Activated CD4-positive, alpha-beta T cell treated with anti-CD3 and anti-CD28 coated beads, Interleukin-2, Interleukin-6, amounts not matched to agents 100 ng/mL and 50 ng/mL, durations not matched to agents 16 hours and 8 hours (primary cell): ENCODE results near the gene FAM219A.
"Not testable (repeated sequence)": the region's sequence is repeated elsewhere in the genome, so short reads cannot be mapped to it uniquely, and the experiment has no call there.

ENCODE experiments used
- DNase-seq: peaks from one replicate; pipeline ENCODE4 v3.0.0-alpha.2; 2020

The FAM219A gene

DNA sequence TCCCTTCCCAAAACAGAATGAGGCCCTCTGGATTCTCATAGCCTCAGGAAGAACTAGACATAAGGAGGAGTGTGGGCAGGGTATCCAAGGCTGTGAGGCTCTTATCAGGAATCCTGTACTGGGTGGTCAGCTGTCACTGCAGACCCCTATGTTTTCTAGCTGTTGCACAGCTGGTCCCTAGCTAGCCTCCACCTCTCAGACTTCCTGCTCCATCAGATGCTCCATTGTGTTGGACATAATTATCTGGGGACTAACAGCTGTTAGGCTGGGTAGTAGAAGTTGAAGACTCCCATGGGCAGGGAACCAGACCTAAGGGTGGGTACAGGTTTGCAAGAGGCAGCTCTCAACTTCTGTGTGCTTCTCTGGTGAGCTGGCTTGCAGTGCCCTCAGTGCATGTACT, 18.4 kb downstream of the FAM219A start:
- DNase-seq, result no peak

DNA sequence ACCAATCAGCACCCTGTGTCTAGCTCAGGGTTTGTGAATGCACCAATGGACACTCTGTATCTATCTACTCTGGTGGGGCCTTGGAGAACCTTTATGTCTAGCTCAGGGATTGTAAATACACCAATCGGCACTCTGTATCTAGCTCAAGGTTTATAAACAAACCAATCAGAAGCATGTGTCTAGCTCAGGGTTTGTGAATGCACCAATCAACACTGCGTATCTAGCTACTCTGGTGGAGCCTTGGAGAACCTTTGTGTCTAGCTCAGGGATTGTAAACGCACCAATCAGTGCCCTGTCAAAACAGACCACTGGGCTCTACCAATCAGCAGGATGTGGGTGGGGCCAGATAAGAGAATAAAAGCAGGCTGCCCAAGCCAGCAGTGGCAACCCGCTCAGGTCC, 19.9 kb downstream of the FAM219A start:
- DNase-seq, result not testable (repeated sequence)

DNA sequence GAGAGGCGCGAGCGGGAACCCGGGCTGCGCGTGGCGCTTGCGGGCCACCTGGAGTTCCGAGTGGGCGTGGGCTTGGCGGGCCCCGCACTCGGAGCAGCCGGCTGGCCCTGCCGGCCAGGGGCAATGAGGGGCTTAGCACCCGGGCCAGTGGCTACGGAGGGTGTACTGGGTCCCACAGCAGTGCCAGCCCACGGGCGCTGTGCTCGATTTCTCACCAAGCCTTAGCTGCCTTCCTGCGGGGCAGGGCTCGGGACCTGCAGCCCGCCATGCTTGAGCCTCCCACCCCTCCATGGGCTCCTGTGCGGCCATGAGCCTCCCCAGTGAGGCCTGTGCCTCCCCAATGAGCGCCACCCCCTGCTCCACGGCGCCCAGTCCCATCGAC, 20.5 kb downstream of the FAM219A start:
- DNase-seq, result not testable (repeated sequence)

DNA sequence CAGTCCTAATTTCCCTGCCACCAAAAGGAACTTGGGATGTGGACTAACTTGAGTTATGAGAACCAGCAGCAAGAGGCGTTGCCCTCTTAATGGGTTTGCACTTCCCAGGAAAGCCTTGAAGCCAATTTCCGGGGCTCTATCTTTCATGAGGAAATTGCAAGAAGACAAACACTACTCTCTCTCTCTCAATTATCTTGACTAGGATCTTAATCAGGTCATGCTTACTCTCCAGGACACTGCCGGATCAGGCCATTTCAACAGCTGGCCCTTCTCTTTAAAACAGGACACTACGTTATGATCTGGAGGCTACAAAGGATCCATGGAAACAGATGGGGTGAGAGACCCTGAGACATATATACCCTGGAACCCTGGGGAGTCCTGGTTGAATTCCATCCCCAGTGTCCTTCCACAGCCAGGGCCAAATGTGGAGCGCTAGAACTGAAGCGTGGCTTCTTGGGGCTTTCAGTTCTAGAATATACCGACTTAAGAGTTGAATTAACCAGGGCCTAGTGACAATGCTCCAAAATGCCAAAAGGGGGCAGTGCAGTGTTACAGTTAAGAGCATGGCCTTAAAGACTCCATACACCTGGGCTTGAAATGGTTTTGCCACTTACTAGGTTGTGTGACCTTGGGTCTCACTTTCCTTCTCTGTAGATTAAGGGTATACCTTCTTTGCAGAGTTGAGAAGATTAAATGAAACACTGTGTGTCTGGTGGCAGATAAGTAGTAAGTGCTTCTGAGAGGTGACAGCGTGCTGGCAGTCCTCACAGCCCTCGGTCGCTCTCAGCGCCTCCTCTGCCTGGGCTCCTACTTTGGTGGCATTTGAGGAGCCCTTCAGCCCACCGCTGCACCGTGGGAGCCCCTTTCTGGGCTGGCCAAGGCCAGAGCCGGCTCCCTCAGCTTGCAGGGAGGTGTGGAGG, 21.1 kb downstream of the FAM219A start:
- DNase-seq, result peak; percentile 75

DNA sequence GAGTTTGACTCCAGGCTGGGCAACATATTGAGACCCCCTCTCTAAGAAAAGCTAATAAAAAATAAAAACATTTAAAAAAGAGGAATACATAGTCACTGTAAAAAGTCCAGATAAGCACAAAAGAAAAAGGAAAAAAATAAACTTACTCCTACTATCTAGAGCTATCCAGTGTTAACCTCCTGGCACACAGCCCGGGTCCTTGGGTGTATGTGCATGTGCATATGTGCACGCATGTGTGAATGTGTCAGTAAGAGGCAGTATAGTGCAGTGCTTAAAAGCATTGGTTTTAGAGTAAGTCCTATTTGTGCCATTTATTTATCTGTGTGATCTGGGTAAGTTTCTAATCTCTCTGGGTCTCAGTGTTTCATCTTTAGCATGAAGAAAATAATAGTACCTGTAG, 26.7 kb downstream of the FAM219A start:
- DNase-seq, result no peak

DNA sequence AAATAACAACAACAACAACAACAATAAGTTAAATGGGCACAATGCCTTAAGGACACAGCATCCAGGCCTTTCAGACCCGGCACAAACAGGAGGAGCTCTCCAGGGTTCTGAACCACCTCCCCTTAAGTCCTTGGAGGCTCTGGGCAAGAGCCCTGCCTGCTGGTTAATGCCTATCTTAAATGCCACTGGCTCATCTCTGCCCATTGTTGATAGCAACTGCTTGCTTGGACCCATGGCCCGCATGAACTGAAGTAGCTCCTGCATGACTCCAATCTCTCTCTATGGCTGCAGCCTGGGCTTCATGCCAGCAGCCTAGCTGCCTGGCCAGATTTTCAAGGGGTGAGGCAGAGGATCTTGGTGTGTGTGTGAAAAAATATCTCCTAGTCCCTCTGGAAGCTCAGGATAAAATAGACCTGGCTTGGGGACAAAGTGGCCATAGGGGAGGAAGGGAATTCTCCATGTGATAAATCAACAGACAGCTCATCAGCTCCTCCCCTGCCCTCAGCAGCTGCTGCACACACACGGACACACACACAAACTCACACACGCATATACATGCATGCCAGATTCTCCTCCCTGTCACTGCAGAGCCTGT, 27.4 kb downstream of the FAM219A start:
- peak; percentile 30 for DNase-seq

DNA sequence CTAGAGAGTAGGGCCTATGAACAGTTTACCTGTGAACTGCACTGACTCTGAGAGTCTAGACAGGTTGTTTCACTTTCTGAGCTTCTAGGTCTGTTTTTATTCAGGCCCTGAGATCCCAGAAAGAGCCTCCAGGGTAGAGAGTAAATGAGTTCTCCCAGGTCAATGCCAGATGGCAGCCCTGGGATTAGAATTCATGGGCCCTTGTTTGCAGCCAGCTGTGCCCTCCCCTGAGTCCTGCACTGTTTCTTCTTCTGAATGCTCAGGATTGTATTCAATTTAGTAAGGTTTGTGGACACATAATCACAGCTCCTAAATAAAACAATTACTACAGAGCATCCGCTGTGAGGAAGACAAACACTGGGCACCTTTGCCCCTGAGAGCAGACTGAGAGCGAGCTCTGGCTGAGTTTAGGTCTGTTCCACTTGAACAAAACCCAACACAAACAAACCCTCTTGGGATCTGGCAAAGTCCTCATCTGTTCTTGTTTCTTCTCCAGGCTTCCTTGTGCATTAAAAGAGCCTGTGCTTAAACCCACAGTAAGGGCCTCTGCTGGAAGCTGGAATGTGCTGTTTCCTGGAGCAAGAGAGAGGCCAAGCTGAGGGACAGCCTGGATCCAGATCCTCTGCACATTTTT, 29.9 kb downstream of the FAM219A start:
- DNase-seq, result no peak

DNA sequence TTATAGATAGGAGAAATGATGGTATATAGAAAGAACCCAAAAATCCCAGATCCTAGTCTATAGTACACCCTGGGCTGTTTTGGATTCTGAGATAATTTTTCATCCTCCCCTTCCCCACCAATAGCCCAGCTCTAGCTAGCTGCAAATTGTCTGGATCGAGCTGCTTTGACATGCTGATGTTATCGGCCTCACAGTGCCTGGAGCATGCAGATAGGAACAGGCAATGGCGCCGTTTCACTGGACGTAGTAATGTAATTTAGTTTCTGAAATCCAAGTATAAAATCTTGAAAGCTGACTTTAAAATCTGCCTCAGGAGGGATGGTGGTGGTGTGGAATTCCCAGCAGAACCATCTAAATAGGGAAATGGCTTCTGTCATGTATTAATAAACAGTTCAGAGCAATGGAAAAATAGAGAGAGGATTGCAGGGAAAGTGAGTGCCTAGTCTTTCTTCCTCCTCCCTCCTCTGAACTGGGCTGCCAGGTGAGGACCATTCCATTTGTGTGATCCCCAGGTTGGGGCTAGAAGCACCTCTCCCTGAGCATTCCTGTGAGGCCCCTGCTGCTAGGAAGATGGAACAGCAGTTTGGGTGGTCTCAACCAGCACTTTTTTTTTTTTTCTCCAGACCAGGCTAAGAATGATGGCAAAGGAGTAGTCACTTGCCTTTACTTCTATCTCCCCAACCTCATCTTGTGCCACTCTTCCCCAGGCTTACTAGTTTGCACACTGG, 31.9 kb downstream of the FAM219A start:
- no peak for DNase-seq

DNA sequence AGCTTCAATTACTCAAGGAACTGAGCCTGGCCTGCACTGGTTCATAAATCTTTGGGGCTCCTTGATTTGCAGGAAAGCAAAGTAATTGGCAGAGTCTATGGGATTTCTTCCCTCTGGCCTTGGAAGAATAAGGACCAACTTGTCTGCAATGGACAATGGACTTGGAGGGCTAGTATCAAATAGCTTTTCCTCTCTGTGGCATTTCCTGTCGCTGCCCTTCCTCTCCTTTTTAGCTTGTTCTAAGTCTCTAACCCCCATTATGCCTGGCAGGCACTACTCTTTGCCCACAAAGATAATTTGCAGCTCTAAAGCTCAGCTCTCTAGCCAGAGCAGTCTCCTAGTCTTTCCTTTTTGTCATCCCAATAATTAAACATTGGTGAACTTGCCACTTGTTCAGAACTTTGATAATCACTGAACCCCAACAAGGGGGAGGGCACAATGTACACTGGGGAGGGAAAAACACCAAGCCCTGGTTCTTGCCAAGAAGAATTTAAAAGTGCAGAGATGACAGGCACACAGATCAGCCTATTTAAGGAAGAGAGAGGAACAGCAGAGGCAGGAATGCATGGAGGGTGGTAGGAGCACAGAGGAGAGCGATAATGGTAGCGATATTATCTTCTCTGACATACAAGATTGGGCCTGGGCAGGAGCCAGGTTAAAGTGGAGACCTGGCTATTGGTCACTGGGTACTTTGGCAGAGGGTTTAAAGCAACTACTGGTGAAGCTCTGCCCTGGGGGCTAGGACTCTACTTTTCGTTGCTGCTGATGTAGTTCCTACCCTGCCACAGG, 38.5 kb downstream of the FAM219A start:
- DNase-seq, result no peak

DNA sequence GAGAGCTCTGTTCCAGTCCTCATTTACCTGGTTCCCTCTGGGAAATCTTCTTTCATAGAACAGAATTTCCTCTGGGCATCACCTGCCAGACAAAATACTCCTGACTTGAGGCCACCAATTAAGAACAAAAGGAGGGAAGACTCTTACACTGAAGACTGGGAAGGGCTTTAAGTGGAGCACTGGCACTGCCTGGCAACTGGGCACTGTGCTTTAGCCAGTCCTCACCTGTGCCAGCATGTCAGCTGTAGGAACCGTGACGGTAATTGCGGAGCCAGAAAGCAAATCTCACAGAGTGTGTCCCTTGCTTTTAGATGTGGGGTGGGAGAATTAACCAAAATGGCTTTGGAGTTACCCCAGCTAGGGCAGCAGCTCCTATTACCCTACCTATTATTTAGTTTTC, 40.6 kb downstream of the FAM219A start:
- DNase-seq, result no peak

DNA sequence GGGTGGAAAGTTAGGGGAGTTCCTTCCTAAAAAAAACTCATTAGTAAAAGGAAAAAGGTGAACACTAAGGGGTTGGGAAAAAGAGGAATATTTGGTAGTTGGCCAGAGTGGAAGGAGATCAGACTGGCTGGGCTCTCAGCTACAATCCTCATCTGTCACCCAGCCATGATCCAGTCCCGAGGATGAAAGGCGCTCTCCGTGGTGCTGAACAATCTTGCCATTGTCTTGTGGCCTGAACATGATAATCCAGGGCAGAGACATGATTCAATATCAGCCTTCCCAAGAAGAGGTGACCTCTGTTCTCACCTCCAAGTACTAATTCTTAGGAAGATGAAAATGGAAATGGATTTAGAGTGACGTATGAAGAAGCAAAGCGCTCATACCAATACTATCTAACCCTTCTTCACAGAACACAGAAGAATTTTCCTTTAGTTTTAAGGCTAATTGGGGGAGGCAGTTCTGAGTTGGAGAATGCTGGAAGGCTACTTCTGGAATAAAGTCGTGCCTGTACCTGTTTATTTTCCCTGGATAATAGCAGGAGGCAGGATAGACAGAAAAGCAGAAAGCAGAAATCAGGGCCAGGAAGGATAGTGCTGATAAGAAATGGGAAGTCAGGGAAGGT, 45.0 kb downstream of the FAM219A start:
- DNase-seq, result peak; percentile 23

DNA sequence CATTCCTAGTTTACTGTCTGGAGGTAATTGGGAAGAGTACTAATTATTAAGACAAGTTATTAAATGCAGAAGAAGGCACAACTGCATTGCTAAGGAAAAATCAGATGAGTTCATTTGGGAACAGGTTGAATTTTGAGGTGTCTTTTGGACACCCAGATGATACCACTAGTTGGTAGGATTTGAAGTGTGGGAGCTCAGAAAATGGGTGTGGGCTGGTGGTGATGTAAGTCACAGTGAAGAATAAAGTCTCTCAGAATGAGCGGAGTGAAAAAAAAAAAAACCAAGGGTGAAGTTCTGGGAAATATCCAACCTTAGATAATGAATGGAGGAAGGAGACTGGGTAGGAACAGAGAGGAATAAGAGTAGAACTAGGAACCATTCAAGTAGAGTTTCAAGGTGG, 46.0 kb downstream of the FAM219A start:
- DNase-seq, result no peak

DNA sequence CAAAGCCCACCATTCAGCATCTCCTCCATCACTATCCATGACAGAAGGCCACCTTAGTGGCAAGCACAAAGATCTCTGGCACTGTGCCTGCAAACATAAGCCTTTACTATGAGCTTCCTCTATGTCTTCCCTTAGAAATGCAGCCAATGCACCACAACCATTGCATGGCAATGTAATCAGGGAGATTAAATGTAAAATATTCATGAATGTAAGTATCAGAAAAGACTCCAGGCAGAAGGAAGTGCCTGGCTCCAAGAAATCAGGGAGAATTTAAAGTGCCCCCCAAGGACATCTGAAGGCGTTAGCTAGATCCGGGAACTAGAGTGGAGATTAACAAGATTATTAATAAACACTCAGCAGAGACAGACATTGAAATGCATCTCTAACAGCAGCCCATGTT, 49.2 kb downstream of the FAM219A start:
- DNase-seq, result no peak

DNA sequence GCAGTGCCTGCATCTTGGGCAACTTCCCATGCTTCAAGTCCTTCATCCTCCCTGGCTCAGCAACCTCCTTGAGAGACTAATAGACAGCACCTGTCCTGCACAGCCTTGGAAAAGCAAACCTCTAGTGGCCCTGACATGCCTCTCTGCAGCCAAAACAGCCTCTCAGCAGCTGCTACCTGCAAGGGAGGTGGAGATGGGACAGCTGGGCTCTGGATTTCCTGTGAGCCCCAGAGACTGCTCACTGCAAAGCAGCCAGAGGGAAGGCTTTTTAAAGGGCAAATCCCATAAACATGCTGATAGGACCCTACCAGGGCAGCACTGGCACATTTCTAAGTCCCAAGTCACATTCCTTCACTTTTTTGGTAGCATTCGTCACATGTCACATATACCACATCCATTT, 50.2 kb downstream of the FAM219A start:
- no peak for DNase-seq

DNA sequence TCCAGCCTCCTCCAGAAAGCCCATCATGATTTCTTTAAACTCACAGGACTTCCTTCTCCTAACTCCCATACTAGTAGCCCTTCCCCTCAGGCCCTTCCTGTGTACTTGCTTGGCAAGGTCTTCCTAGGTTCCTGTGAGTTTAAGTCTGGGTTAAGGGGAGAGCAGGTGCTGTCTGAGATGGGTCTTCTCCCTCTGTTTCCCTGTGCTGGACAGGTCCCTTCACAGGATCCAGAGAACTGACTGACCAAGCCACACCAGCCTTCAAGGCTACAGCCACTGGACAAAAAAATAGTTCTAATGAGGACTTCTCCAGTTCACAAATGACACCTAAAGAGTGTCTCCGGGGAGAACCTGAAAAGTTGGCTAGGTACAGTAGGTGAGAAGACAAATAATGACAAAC, 52.2 kb downstream of the FAM219A start:
- DNase-seq, result no peak

DNA sequence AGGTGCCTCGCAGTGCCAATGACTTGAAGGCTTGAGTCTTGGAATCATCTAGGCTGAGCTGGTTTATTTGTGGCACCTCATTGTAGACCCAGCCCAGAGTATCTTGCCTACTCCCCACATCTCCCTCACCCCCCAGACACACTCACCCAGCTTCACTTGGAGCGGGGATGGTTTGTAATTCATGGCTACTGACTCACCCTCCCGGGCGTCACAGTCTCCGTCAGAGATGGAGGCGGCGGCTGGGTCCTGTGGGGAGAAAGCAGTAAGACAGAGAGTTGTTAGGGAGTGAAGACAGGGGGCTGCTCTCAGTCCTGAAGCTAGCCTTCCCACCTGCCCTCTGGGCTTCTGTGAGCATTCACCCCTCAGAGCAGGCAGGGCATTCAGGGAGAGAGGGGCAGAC, 52.7 kb downstream of the FAM219A start:
- no peak for DNase-seq

DNA sequence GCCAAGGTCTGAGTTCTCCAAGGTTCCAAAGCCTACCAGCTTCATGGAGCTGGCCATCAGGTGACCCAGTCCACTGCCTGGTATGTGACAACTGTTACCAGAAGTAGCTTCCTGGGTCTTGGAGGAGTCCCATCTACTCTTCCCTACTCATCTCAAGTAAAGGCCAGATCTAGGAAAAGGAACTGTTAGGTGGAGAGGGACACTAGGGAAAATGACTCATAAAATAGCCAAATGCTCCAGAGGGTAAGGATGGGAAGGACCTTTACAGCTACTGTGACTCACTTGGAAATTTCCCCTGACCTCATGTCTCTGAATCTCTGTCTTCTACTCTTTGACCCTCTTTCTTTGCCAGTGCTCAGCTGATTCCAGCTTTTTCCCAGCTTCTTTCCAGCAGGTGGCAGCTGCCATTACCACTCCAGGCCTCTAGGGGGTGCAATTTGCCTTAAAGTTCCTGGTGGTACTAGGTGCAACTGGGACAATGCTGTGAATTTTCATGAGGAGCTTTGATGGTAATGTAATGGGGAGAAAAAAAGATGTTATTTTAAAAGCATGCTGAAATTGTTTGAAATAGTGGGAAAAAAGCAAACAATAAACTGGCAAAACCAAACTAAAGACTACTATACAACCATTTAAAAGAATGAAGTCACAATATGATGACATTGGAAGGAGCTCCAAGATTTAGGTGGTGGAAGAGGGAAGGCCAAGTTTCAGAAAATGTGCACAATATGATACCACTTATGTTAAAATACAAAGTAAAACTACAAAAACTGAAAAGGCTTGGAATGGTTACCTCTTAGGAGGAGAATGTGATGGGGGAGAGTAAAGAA, 54.6 kb downstream of the FAM219A start:
- DNase-seq, result peak; percentile 62

DNA sequence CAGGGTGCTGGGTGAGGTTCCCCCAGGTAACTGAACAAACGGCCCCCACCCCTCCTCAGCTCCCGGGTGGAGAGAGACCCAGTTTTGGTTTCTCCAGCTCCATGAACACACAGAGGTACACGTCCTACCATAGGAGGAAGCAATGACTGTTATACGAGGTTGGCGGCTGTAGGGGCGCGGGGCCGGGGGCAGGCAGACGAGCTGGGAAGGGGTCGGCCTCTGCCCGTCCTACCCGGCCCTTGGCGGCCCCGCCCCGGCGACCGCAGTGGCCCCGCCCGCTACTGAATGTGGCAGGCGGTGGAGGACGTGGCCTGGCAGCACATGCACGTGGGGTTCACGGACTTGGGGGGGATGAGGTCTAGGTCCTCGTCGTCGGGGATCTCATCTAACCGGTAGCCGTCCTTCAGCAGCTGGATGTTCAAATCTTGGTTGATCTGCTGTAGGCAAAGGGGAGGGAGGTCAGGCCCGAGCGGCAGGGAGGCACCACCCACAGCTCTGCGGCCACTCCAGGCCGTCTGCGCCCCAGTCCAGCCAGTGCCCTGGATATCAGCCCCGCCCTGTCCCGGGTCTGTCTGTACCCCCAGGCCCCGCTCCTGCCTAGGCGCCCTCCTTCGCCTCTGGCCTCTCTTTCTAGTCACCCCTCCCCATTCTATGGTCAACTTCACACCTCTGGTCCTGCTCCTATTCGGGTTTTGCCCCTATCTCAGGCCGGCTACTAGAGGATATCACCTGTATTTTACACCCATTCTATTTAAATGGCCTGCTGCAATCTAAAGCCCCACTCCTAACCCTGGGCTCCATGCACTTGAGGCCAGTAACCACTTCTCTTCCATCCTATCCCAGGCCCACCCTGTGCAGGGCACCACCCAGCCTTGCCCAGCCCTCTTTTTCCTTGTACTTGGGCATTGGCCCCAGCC, 57.4 kb downstream of the FAM219A start:
- DNase-seq, result no peak

DNA sequence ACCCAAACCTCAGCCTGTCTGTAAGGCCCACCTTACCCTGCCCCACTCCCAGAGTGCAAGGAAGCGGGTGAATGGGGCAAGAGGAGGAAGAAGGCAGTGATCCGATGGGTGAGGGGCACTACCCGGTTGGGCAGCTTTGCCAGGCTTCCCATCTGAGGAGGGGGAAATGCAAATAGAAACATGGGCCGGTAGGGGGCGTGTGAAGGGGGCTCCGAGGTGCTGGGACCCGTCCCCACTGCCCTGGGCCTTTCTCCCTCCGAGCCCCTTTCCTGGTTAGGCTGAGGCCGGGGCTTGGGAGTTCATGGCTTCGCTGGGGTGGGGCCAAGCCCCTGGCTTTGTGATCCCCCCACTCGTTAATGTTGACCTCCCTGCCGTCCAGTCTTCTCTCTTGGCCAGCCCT, 58.1 kb downstream of the FAM219A start:
- DNase-seq, result no peak

DNA sequence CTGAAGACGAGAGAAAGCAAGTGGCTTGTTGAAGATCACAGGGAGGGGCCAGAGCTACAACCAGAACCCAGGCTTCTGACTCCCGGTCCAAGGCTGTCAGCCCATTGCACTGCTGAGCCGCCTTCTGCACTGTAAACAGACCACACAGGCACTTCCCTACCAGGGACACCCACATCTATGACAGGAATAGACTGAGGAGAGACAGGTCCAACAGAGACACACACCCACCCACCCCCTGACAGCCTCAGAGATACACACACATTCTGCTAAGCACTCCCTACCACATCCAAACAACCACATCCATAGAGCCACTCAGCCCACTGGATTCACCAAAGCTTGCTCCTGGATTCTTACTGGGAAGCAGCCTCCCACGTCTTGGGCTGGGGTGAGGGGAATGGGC, 58.6 kb downstream of the FAM219A start:
- no peak for DNase-seq
